Thyroid gland (tissue), 4 donors: ENCODE results near the gene STAU1.

Experiments used
- POLR2A ChIP-seq, 2 donors: fragments of 450-650 bp; IDR thresholded peaks; one replicate each; pipeline ENCODE4 v1.6.1; 2017; ENCODE audit warnings: antibody characterized with exemption in 2 of 2, mild to moderate bottlenecking in 2 of 2, moderate library complexity in 1 of 2
- TF ChIP-seq, protein P1 (sequence below), 6 experiments: fragments of 200-600 bp in 3 of 6; fragments of 450-650 bp in 3 of 6; sonication (generic) in 3 of 6; IDR thresholded peaks; one replicate each; pipeline ENCODE4 v1.5.1; 2016 to 2019; ENCODE audit warnings: antibody characterized with exemption in 6 of 6, mild to moderate bottlenecking in 2 of 6, inconsistent platforms in 1 of 6, moderate library complexity in 1 of 6

DNA sequence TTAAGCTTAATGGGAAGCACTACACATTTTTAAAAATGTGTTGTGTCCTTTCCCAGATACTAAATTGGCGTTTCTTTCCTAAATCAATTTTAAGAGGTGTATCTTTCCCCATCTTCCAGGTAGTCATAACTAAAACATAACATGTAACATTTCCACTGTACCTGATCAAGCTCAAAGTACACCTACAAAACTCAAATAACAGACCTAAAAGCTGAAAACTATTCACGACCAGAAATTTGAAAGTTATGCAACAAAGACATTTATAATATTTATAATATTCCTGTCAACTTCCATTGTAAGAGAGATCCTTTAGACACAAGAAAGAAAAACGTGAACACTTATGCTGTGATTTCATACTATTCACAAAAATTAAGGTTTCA lies 3.5 kb downstream of the STAU1 start:
- TF ChIP-seq POLR2A (IDR thresholded peaks at IDR 0.05) = no peak
- TF ChIP-seq, protein P1, sequence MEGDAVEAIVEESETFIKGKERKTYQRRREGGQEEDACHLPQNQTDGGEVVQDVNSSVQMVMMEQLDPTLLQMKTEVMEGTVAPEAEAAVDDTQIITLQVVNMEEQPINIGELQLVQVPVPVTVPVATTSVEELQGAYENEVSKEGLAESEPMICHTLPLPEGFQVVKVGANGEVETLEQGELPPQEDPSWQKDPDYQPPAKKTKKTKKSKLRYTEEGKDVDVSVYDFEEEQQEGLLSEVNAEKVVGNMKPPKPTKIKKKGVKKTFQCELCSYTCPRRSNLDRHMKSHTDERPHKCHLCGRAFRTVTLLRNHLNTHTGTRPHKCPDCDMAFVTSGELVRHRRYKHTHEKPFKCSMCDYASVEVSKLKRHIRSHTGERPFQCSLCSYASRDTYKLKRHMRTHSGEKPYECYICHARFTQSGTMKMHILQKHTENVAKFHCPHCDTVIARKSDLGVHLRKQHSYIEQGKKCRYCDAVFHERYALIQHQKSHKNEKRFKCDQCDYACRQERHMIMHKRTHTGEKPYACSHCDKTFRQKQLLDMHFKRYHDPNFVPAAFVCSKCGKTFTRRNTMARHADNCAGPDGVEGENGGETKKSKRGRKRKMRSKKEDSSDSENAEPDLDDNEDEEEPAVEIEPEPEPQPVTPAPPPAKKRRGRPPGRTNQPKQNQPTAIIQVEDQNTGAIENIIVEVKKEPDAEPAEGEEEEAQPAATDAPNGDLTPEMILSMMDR (IDR thresholded peaks at IDR 0.05) = no peak
